RPMI7951 (cell line): Measurements from ENCODE around the gene COL15A1. TPM values are rescaled to one million over a fixed set of nuclear protein-coding genes. Genes with fewer than 3 reads are reported as not detected.
"Not testable (repeated sequence)": the region's sequence is repeated elsewhere in the genome, so short reads cannot be mapped to it uniquely, and the experiment has no call there.

Experiments
- DNase-seq: peaks from one replicate; pipeline ENCODE4 v3.0.0-alpha.2; 2012; ENCODE audit warnings: low read depth
- total RNA-seq: library from RNA; depleted of rRNA; stranded (reverse); fragments of >200 nt; shearing (Covaris generic); gene quantifications from 2 replicates; pipeline ENCODE4 v1.2.3, GENCODE V29; 2014

COL15A1 gene
- total RNA-seq, 1 experiment from 2014 or later = 20.2 TPM

- no peak for DNase-seq
Measured at GRCh38 chr9:99079542-99079941, 135.8 kb downstream of the COL15A1 start.

- DNase-seq = no peak
Measured at GRCh38 chr9:99083051-99083450, 139.3 kb downstream of the COL15A1 start.

- DNase-seq = peak; percentile 77
Measured at GRCh38 chr9:99085949-99086948, 142.5 kb downstream of the COL15A1 start.

GRCh38 chr9:99087462-99087861, 143.8 kb downstream of the COL15A1 start:
- no peak for DNase-seq

- peak; percentile 68 for DNase-seq
Measured at GRCh38 chr9:99090336-99091130, 146.8 kb downstream of the COL15A1 start.

GRCh38 chr9:99092643-99093491, 149.2 kb downstream of the COL15A1 start:
- no peak for DNase-seq

GRCh38 chr9:99093492-99093791, 149.7 kb downstream of the COL15A1 start:
- DNase-seq = no peak

- no peak for DNase-seq
Measured at GRCh38 chr9:99095565-99095964, 151.9 kb downstream of the COL15A1 start.

GRCh38 chr9:99096409-99096808, 152.7 kb downstream of the COL15A1 start:
- DNase-seq = no peak

- not testable (repeated sequence) for DNase-seq
Measured at GRCh38 chr9:99099806-99100585, 156.3 kb downstream of the COL15A1 start.

- DNase-seq = no peak
Measured at GRCh38 chr9:99101271-99101670, 157.6 kb downstream of the COL15A1 start.

- DNase-seq = no peak
Measured at GRCh38 chr9:99101812-99102211, 158.1 kb downstream of the COL15A1 start.

- no peak for DNase-seq
Measured at GRCh38 chr9:99103054-99103895, 159.6 kb downstream of the COL15A1 start.

GRCh38 chr9:99103901-99104458, 160.3 kb downstream of the COL15A1 start:
- DNase-seq = no peak

- peak; percentile 93 for DNase-seq
Measured at GRCh38 chr9:99104459-99105151, 160.9 kb downstream of the COL15A1 start, which contains the start of gene TGFBR1. TGFBR1 (plus strand) TSS chr9:99105113; CDS start chr9:99105206, 93 bp downstream.

- DNase-seq = peak; percentile 84
Measured at GRCh38 chr9:99105152-99106043, 161.7 kb downstream of the COL15A1 start.

- DNase-seq = no peak
Measured at GRCh38 chr9:99106044-99106375, 162.3 kb downstream of the COL15A1 start.

- DNase-seq = no peak
Measured at GRCh38 chr9:99107421-99107820, 163.7 kb downstream of the COL15A1 start.
